ENCODE data around the gene SERPINA12. TPM values are rescaled to one million over a fixed set of nuclear protein-coding genes. Genes with fewer than 3 reads are reported as not detected.
"Not testable (repeated sequence)": the region's sequence is repeated elsewhere in the genome, so short reads cannot be mapped to it uniquely, and the experiment has no call there.

The SERPINA12 gene
- total RNA-seq, 1 donor from 2014 or later = not detected

GRCh38 chr14:94498215-94498614, 11.1 kb downstream of the SERPINA12 start:
- DNase-seq (ENCODE audit: low spot score in 2 of 2) (no peak), FAIRE-seq (no peak)

- DNase-seq (ENCODE audit: low spot score in 2 of 2) (no peak), FAIRE-seq (no peak)
These were observed 15.2 kb downstream of the SERPINA12 start for GRCh38 chr14:94494085-94494484.

- FAIRE-seq = no peak
- DNase-seq (ENCODE audit: low spot score in 2 of 2) = no peak
These were observed 17.8 kb downstream of the SERPINA12 start for GRCh38 chr14:94491511-94491910.

GRCh38 chr14:94489336-94489735, 19.9 kb downstream of the SERPINA12 start:
- no peak for DNase-seq (ENCODE audit: low spot score in 2 of 2)
- no peak for FAIRE-seq

- no peak for FAIRE-seq
- no peak for DNase-seq (ENCODE audit: low spot score in 2 of 2)
These were observed 22.4 kb downstream of the SERPINA12 start for GRCh38 chr14:94486883-94487282.

- DNase-seq (ENCODE audit: low spot score in 2 of 2) = peak; percentile 41 to 76
- FAIRE-seq = no peak
These were observed 23.1 kb downstream of the SERPINA12 start for GRCh38 chr14:94485944-94486841.

- FAIRE-seq (no peak), DNase-seq (ENCODE audit: low spot score in 2 of 2) (no peak)
These were observed 24.8 kb downstream of the SERPINA12 start for GRCh38 chr14:94484481-94484880.

GRCh38 chr14:94483729-94484275, 25.5 kb downstream of the SERPINA12 start:
- FAIRE-seq (no peak), DNase-seq (ENCODE audit: low spot score in 2 of 2) (no peak)

GRCh38 chr14:94483071-94483451, 26.2 kb downstream of the SERPINA12 start:
- FAIRE-seq (no peak), DNase-seq (ENCODE audit: low spot score in 2 of 2) (no peak)

- FAIRE-seq; DNase-seq (ENCODE audit: low spot score in 2 of 2): not testable (repeated sequence)
These were observed 26.9 kb downstream of the SERPINA12 start for GRCh38 chr14:94482132-94483070.

- no peak for DNase-seq (ENCODE audit: low spot score in 2 of 2)
- FAIRE-seq = no peak
These were observed 27.7 kb downstream of the SERPINA12 start for GRCh38 chr14:94481468-94482131.

- FAIRE-seq (no peak), DNase-seq (ENCODE audit: low spot score in 2 of 2) (no peak)
These were observed 28.5 kb downstream of the SERPINA12 start for GRCh38 chr14:94480809-94481208.

GRCh38 chr14:94478420-94478819, 30.8 kb downstream of the SERPINA12 start:
- no peak for FAIRE-seq
- DNase-seq (ENCODE audit: low spot score in 2 of 2) = no peak

- FAIRE-seq (no peak), DNase-seq (ENCODE audit: low spot score in 2 of 2) (no peak)
These were observed 33.2 kb downstream of the SERPINA12 start, which contains the start of gene SERPINA9 for GRCh38 chr14:94476023-94476422. Gene SERPINA9 (minus strand): TSS chr14:94476197. CDS start chr14:94469840, 6,357 bp downstream.

GRCh38 chr14:94474581-94475031, 34.7 kb downstream of the SERPINA12 start:
- FAIRE-seq (no peak), DNase-seq (ENCODE audit: low spot score in 2 of 2) (no peak)

GRCh38 chr14:94473666-94474410, 35.4 kb downstream of the SERPINA12 start:
- FAIRE-seq = no peak
- no peak for DNase-seq (ENCODE audit: low spot score in 2 of 2)

GRCh38 chr14:94472842-94473241, 36.4 kb downstream of the SERPINA12 start:
- DNase-seq (ENCODE audit: low spot score in 2 of 2) = no peak
- no peak for FAIRE-seq

- FAIRE-seq = no peak
- no peak for DNase-seq (ENCODE audit: low spot score in 2 of 2)
These were observed 38.2 kb downstream of the SERPINA12 start for GRCh38 chr14:94471045-94471444.

GRCh38 chr14:94470311-94470710, 39.0 kb downstream of the SERPINA12 start:
- FAIRE-seq = no peak

More at GRCh38 chr14:94470311-94470710, 39.0 kb downstream of the SERPINA12 start:
- DNase-seq (ENCODE audit: low spot score in 2 of 2) = no peak
